Measurements from ENCODE around the gene HDLBP.

DNA sequence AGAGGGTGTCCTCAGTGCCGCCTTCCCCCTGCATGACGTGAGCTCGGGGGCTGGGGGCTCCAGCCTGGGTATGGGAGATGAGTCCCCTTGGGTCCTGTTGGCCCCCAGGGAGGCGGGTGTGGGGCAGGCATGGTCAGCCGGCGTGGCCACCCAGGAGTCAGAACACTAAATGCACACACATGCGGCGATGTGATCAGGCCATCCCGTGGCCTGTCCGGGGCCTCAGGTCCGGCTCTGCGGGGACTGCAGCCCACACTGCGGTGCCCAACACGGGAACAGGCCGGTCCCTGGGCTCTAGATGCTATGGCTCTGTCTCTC, 113.2 kb downstream of the HDLBP start:
- TF ChIP-seq, protein P1, sequence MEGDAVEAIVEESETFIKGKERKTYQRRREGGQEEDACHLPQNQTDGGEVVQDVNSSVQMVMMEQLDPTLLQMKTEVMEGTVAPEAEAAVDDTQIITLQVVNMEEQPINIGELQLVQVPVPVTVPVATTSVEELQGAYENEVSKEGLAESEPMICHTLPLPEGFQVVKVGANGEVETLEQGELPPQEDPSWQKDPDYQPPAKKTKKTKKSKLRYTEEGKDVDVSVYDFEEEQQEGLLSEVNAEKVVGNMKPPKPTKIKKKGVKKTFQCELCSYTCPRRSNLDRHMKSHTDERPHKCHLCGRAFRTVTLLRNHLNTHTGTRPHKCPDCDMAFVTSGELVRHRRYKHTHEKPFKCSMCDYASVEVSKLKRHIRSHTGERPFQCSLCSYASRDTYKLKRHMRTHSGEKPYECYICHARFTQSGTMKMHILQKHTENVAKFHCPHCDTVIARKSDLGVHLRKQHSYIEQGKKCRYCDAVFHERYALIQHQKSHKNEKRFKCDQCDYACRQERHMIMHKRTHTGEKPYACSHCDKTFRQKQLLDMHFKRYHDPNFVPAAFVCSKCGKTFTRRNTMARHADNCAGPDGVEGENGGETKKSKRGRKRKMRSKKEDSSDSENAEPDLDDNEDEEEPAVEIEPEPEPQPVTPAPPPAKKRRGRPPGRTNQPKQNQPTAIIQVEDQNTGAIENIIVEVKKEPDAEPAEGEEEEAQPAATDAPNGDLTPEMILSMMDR (IDR thresholded peaks at IDR 0.05 in 8 of 11, conservative IDR thresholded peaks at IDR 0.05 in 3 of 11) = no peak
- TF ChIP-seq POLR2A (IDR thresholded peaks at IDR 0.05) = no peak

Measured in spleen (tissue), 7 donors.